ENCODE measurements around the gene ANKRA2. TPM values are rescaled to one million over a fixed set of nuclear protein-coding genes. Genes with fewer than 3 reads are reported as not detected.

Gene ANKRA2
- total and polyA plus RNA-seq, 4 donors, result 12.6 to 60.6 (median 21.5) TPM

DNA sequence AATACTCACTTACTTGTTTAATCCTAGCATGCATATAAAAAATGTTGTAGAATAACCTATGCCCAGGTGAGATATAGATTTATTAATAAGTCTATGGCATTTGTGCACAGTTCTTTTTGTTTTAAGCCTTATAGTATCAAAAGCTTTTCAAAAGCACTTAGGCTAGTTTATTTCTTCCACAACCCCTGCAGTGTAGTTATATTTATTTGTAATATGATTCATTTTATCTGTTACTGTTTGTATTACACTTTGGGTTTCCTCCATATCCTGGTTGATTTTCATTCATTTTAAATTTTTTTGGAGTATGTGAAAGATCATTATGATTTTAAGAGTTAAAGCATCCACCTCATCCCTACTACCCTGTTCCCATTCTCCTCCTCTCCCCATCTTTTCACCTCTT lies 41.8 kb upstream of the ANKRA2 start:
- Histone ChIP-seq H3K4me1 (ENCODE audit: control insufficient read depth in 5 of 5, insufficient read depth in 5 of 5, low read length in 5 of 5) (peaks cover 0 to 2% (median 0%) of the 10 kb centered on the region in 5 donors), H3K4me3 (no peak overlapping the region), H3K27ac (ENCODE audit: low read depth in 1 of 2, low read length in 1 of 2) (no peak overlapping the region), H3K9ac (ENCODE audit: insufficient read depth in 1 of 2, low read length in 2 of 2) (no peak overlapping the region), H3K27me3 (ENCODE audit: control insufficient read depth in 3 of 3, insufficient read depth in 3 of 3, low read length in 2 of 3) (peaks cover 0 to 3% (median 0%) of the 10 kb centered on the region in 3 donors), H3K9me3 (ENCODE audit: control insufficient read depth in 4 of 4, insufficient read depth in 3 of 4, low read length in 3 of 4) (peaks cover 0 to 1% (median 0%) of the 10 kb centered on the region in 4 donors), H3K36me3 (ENCODE audit: control insufficient read depth in 4 of 4, insufficient read depth in 4 of 4, low read length in 4 of 4) (no peaks in the 10 kb centered on the region)
- ATAC-seq (ENCODE audit: insufficient read depth, low FRiP score) (no peak), DNase-seq (no peak)
- TF ChIP-seq, protein P1, sequence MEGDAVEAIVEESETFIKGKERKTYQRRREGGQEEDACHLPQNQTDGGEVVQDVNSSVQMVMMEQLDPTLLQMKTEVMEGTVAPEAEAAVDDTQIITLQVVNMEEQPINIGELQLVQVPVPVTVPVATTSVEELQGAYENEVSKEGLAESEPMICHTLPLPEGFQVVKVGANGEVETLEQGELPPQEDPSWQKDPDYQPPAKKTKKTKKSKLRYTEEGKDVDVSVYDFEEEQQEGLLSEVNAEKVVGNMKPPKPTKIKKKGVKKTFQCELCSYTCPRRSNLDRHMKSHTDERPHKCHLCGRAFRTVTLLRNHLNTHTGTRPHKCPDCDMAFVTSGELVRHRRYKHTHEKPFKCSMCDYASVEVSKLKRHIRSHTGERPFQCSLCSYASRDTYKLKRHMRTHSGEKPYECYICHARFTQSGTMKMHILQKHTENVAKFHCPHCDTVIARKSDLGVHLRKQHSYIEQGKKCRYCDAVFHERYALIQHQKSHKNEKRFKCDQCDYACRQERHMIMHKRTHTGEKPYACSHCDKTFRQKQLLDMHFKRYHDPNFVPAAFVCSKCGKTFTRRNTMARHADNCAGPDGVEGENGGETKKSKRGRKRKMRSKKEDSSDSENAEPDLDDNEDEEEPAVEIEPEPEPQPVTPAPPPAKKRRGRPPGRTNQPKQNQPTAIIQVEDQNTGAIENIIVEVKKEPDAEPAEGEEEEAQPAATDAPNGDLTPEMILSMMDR (IDR thresholded peaks at IDR 0.05; ENCODE audit: control extremely low read depth, extremely low read depth), result no peak

DNA sequence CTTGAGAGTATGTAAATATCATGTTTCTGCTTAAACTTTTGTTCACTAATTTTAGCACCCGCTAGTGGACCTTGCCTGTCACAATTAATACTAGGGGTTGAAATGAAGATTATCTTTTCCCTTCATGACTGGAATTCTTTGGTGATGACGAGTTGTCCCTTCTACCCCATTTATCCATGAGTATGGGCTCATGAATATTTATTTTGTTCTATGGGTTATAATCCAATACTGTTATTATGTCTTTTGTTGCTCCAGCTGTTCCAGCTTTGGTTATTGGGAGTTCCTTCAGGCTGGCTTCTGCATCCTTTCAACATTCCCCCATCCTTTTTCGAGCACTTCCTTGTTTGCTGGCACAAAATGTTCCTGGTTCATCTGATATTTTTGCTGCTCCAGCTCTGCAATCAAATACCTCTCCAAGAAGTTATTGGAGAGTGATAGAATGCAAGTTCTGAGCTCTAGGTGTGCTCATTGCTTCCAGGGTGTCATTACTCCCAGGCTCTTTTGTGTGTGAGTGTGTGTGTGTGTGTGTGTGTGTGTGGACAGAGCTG lies 40.8 kb upstream of the ANKRA2 start:
- H3K9ac ChIP-seq (ENCODE audit: insufficient read depth in 1 of 2, low read length in 2 of 2), result no peak overlapping the region
- WGBS, 2 donors, result 61 to 72% methylated on average over 3 of the region's 3 CpGs
- H3K27me3 ChIP-seq (ENCODE audit: control insufficient read depth in 3 of 3, insufficient read depth in 3 of 3, low read length in 2 of 3), result peaks cover 0 to 3% (median 0%) of the 10 kb centered on the region in 3 donors
- ATAC-seq (ENCODE audit: insufficient read depth, low FRiP score) (no peak), DNase-seq (no peak)
- H3K36me3 ChIP-seq (ENCODE audit: control insufficient read depth in 4 of 4, insufficient read depth in 4 of 4, low read length in 4 of 4), result no peaks in the 10 kb centered on the region
- peaks cover 0 to 3% (median under 1%) of the 10 kb centered on the region in 4 donors for H3K9me3 ChIP-seq (ENCODE audit: control insufficient read depth in 4 of 4, insufficient read depth in 3 of 4, low read length in 3 of 4)
- no peak overlapping the region for H3K4me3 ChIP-seq
- TF ChIP-seq, protein P1 (IDR thresholded peaks at IDR 0.05; ENCODE audit: control extremely low read depth, extremely low read depth), result no peak
- H3K27ac ChIP-seq (ENCODE audit: low read depth in 1 of 2, low read length in 1 of 2), result no peak overlapping the region
- H3K4me1 ChIP-seq (ENCODE audit: control insufficient read depth in 5 of 5, insufficient read depth in 5 of 5, low read length in 5 of 5), result peaks cover 0 to 2% (median 0%) of the 10 kb centered on the region in 5 donors

DNA sequence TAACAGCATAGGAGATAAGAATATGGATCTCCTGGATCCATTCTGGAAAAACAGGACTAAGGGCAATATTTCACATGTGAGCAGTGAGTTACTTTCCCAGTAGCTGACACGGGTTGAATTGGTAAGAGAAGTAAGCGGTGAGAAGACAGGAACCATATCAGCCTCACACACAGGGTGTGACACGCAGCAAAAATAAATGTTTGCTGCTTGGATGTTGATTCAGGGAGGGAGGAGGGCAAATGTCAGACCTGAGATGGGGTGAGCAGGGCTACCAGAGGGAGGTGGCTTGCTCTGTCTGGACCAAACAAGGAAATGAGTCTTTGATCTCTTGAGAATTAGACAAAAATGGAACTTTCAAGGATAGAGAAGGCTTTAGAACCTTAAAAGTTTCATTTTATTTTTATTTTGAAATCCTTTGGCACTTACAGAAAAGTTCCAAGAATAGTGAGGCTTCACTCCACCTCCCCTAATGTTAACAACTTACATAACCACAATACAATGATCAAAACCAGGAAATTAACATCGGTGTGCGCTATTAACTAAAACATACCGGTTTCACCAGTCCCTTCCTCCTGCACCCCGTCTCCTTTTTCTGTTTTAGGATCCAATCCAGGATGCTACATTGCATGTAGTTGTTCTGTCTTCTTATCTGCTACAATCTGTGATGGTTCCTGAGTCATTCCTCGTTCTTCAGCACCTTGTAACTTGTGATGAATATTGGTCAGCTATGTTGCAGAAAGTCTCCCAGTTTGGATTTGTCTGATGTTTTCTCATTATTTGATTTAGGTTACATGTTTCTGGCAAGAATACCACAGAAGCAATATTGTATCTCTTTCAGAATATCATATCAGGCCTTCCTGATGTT lies 40.0 kb upstream of the ANKRA2 start:
- ATAC-seq (ENCODE audit: insufficient read depth, low FRiP score) (no peak), DNase-seq (no peak)
- Histone ChIP-seq H3K27ac (ENCODE audit: low read depth in 1 of 2, low read length in 1 of 2) (no peak overlapping the region), H3K27me3 (ENCODE audit: control insufficient read depth in 3 of 3, insufficient read depth in 3 of 3, low read length in 2 of 3) (peaks cover 0 to 3% (median 0%) of the 10 kb centered on the region in 3 donors), H3K36me3 (ENCODE audit: control insufficient read depth in 4 of 4, insufficient read depth in 4 of 4, low read length in 4 of 4) (no peaks in the 10 kb centered on the region), H3K9ac (ENCODE audit: insufficient read depth in 1 of 2, low read length in 2 of 2) (no peak overlapping the region), H3K4me1 (ENCODE audit: control insufficient read depth in 5 of 5, insufficient read depth in 5 of 5, low read length in 5 of 5) (peaks cover 0 to 2% (median 0%) of the 10 kb centered on the region in 5 donors), H3K9me3 (ENCODE audit: control insufficient read depth in 4 of 4, insufficient read depth in 3 of 4, low read length in 3 of 4) (peaks cover 0 to 3% (median 0%) of the 10 kb centered on the region in 4 donors), H3K4me3 (no peak overlapping the region)
- WGBS, 2 donors, result 69 to 82% methylated on average over 8 of the region's 8 CpGs
- TF ChIP-seq, protein P1 (IDR thresholded peaks at IDR 0.05; ENCODE audit: control extremely low read depth, extremely low read depth), result no peak
